GM21737 (cell line): ENCODE results near the gene ZNF445.
"Not testable (repeated sequence)": the region's sequence is repeated elsewhere in the genome, so short reads cannot be mapped to it uniquely, and the experiment has no call there.

Experiments
- ATAC-seq: cut with Tn5 transposase; IDR thresholded peaks from one replicate; pipeline ENCODE4 v1.9.1; 2021; ENCODE audit warnings: mild to moderate bottlenecking, moderate library complexity; ENCODE audit not compliant: unreplicated experiment

The ZNF445 gene

GRCh38 chr3:44476963-44477311 lies 533 bp downstream of the ZNF445 start:
- no peak for ATAC-seq

- ATAC-seq, result no peak
These were observed 1.3 kb downstream of the ZNF445 start for GRCh38 chr3:44476181-44476611.

GRCh38 chr3:44474886-44475285 lies 2.6 kb downstream of the ZNF445 start:
- ATAC-seq, result not testable (repeated sequence)

GRCh38 chr3:44470430-44470829 lies 7.0 kb downstream of the ZNF445 start:
- ATAC-seq, result no peak

GRCh38 chr3:44469914-44470313 lies 7.6 kb downstream of the ZNF445 start:
- ATAC-seq, result no peak

- ATAC-seq, result no peak
These were observed 8.6 kb downstream of the ZNF445 start for GRCh38 chr3:44468572-44469520.

- ATAC-seq, result not testable (repeated sequence)
These were observed 9.4 kb downstream of the ZNF445 start for GRCh38 chr3:44468099-44468537.

GRCh38 chr3:44467241-44467640 lies 10.2 kb downstream of the ZNF445 start:
- no peak for ATAC-seq

- not testable (repeated sequence) for ATAC-seq
These were observed 12.6 kb downstream of the ZNF445 start for GRCh38 chr3:44464920-44465319.

GRCh38 chr3:44464509-44464908 lies 13.0 kb downstream of the ZNF445 start:
- ATAC-seq, result no peak

GRCh38 chr3:44460050-44460449 lies 17.4 kb downstream of the ZNF445 start:
- ATAC-seq, result not testable (repeated sequence)

- no peak for ATAC-seq
These were observed 22.2 kb downstream of the ZNF445 start for GRCh38 chr3:44455318-44455717.

GRCh38 chr3:44454258-44454657 lies 23.2 kb downstream of the ZNF445 start:
- no peak for ATAC-seq

- ATAC-seq, result no peak
These were observed 26.0 kb downstream of the ZNF445 start for GRCh38 chr3:44451441-44451840.

GRCh38 chr3:44446929-44447328 lies 30.5 kb downstream of the ZNF445 start:
- ATAC-seq, result no peak

- no peak for ATAC-seq
These were observed 31.7 kb downstream of the ZNF445 start for GRCh38 chr3:44445786-44446185.

GRCh38 chr3:44444896-44445691 lies 32.4 kb downstream of the ZNF445 start:
- ATAC-seq, result no peak

- no peak for ATAC-seq
These were observed 33.0 kb downstream of the ZNF445 start for GRCh38 chr3:44444437-44444836.

GRCh38 chr3:44442596-44443309 lies 34.7 kb downstream of the ZNF445 start:
- ATAC-seq, result no peak

GRCh38 chr3:44439499-44440295 lies 37.8 kb downstream of the ZNF445 start:
- ATAC-seq, result peak; percentile 95
